GM21515 (cell line): ENCODE data around the gene OSGIN1.

Experiments
- ATAC-seq: cut with Tn5 transposase; IDR thresholded peaks from one replicate; pipeline ENCODE4 v1.9.1; 2021; ENCODE audit not compliant: unreplicated experiment

OSGIN1 gene

DNA sequence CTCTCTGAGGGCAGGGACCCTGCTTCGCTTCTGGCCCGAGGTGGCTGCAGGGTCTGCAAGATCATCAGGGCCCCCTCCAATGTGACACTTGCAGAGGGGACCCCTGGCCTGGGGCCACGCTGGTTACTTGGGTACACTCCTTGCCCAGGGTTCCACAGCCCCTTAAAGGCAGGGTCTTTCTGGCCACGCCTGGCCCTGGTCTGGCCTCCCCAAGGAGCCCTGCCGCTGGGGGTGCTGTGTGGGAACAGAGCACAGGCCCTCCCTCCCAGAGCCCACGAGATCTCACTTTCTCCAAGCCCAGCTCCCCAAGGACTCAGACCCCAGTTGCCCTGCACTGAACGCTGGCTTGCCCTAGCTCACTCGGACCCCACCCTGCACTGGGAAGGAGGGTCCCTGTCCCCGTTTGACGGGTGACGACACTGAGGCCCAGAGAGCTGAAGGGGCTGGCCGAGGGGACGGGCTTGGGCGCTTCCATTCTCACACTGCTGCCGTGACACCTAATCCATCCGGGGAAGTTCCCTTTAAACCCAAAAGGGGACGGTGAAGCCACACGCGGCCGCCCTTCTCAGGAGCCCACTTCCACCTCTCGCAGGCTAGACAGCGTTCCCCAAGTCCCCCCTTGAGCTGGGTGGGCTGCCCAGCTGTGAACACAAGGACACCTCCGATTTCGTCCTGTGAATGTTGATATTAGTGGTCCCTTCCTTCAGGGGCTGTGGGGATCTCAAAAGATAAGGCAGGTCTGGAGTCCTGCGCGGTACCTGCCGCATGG is 26.9 kb upstream of the OSGIN1 start:
- no peak for ATAC-seq

DNA sequence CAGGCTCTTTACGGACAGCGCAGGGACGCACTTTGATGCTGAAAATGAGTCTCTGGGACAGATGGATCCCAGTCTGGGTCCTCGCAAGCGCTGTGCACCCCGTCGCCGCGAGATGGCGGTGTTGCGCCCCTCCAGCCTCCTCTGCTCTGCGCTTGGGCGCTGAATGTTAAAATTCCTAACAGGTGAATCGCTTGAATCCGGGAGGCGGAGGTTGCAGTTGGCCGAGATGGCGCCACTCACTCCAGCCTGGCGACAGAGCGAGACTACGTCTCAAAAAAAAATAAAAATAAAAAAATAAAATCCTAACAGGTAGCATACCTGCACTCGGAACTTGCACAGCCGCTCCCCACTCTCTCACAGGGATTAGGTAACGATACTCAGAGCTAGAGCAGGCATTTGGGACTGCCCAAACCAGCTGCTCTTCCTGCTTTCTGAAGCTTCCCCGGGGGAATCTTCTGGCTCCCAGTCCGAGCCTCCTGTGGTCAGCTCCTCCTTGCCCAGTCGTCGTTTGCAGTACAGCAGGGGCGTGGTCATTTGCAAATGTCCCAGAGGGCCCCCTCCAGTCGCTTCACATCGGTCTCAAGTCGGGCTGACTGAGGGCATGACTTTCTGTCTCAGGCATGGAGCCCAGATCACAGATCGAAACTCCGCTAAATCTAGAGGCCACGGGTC is 26.2 kb upstream of the OSGIN1 start:
- no peak for ATAC-seq

DNA sequence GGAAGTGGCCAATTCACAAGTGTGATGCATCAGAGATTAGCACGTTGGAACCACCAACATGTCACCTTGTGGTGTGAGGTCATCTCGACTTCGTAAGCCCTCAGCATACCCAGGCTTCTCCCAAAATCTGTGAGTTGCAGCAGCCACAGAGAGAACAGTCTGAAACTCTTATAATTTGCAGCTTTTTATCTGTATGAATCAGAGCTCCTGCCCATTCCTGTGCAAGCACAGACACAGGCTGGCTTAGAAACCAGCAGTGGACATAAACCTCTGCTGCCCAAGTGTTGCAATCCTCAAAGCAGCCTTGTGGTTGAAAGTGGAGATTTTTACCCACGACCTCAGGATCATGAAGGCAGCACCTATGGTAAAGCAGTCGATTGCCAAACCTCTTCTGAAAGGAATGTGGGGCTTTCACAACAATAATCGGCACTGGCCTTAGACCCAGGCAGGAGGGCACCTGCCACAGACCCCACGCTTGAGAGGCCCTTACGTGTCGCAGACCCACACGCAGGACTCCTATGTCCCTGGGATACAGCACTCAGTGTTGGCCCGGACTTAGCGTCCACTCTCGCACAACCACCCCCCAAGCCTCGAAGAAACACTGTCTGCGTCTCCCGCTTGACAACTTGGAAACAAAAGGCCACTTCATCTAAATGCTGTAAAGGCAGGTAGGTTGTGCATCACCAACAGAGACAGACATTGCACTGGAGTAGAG is 24.5 kb upstream of the OSGIN1 start:
- no peak for ATAC-seq

DNA sequence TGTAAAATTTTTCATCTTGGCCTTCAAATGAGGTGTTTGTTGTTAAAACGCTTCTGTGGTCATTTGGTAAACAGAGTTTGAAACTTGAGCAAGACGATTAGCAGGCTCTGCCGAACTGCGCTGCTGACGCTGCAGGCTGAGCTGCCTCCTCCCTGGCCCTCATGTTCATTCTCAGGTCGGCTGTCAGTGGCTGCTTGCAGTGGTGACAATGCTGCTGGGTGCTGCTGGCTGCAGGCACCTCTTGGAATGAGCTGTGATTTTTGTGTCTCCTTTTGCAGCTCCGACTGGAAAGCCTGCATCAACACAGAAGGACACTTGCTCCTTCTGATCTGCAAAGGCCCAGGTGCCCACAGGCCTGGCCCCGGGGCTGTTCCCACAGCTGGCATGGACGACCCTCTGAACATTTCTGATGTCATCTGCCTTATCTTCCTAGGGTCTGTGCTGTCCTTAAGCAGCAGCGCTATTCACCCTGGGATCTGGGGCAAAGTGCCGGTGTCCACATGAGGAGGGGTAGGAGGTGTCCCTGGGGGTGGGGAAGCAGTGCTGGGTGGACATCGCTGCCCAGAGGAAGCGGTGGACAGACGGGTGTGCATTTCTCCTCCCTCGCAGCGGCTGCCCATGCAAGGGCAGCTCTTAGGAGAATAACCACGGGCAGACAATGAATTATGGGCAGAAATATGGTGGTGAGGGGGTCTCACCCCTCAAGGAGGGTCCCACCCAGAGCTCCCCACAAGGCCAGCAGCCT is 23.1 kb upstream of the OSGIN1 start:
- no peak for ATAC-seq

DNA sequence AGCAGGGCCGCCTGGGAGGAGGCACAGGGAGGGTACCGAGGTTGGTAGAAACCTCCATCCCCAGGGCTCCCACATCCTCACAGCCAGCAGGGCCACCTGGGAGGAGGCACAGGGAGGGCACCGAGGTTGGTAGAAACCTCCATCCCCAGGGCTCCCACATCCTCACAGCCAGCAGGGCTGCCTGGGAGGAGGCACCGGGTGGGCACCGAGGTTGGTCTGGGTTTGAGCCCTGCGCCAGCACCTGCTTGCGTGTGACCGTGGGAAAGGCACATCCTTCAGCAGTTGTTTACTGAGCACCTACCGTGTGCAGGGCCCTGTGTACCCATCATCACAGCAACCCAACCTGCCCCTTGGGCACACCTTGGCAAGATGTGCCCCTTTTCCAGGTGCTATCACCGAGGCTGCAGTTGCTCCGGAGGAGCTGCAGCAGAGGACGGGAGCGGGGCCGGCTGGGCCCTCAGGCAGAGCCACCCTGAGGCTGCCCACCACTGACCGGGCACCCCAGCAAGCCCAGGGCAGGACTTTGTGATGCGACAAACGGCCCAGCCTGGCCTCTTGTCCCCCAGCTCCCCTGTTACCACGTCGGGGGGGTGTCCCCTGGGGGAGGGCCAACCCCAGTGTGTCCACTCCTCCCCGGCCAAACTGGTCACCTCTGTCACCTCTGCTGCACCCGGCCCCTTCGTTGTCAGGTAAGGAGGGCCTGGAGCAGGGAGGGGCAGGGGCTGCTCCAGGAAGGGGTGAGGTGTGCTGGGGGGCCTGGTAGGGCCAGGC is 22.1 kb upstream of the OSGIN1 start:
- ATAC-seq = no peak

DNA sequence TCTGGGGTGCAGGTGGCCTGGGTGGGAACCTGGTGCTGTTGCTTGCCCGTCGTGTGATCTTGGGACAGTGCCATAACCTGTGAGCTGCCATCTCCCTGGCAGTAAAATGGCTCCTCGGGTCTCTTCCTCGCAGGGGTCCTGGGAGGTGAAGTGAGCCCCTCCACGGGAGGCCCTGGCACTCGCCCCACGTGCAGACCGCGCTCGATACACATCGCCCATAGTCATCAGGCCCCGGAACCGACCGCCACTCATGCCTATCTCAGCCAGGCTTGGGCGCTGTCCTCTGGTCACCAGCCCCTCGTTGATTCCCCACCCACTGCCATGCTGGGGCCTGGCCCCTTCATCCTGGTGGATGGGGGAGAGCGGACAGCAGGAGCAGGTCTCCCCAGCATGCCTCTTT is 21.5 kb upstream of the OSGIN1 start:
- ATAC-seq = no peak

DNA sequence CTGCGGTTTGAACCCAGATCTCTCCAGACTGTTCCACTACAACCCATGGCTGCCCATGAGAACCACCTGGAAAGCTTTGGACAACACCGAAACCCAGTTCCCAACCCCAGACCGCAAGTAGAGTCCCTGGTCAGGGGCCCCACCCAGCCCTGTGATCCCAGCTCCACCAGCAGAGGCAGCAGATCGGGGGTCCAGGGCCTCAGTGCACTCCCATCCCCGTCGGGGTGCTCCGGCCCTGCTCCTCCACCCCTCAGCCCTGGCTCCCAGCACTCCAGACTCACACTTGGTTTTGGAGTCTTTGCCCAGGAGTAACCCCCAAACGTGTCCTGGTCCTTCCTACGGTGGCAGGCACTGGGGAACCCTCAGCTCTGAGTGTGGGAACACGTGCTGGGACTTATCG is 20.7 kb upstream of the OSGIN1 start:
- no peak for ATAC-seq

DNA sequence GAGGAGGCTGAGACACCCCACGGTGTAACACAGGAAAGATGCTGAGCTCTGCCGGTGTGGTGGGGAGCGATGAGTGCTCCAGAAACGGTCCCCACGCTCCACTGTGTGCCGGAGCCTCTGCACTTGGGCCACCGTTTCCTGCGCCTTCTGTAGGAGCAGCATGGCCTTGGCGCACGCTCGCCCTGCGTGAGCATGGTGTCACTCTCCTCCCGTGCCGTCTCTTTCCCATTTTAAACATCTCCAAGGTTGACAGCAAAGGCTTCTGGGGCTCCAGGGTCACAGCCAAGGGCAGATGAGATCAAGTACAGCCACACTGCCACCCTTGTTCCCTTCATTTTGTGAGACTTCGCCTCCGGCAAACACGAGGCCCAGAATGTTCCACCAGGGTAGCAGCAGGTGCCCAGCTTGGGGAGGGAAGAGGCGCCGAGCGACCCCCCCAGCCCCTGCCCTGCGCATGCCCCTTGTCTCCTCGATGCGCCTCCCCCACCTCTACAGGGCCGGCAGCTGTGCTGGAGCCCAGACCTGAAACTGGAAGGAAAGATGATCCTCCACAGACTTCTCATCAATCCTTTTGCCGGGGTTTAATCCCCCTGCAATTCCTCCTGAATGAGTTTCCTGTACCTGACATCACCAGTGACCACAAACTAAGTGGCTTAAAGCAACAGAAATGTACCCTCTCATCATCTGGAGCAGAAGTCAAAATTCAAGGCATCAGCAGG is 19.9 kb upstream of the OSGIN1 start:
- ATAC-seq = no peak

DNA sequence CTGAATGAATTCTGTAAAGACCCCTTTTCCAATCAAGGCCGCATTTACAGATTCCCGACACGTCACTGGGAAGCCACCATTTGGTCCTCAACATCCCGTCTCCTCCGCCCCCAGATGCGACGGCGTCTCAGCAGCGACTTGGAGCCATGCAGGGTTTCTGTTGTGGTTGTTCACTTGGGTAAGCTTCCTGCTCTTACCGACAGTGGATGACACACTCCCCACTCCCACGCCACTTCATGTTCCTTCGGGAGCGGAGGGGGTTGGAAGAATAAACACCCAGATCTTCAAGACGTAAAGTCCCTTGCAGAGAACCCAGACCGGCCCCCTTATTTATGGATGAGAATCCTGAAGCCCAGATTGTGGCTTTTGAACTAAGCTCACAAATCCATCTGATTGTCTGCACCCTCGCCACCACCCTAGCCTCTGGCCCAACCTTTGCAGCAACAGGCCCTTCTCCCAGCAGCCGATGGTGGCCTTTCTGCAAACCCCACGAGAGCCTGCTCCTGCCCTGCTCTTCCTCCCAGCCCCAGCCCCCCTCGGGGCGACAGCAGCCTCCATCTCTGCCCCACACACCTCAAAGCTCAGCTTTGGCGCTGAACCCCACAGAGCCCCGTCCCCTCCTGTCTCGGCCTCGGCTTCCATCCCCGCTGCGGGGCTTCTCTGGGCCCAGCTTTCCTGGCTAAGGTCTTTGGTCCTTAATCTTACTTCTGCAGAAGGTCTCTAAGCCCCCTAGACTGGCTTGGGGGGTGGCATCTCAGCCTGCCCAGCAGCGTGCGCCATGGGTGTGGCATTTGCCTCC is 19.0 kb upstream of the OSGIN1 start:
- no peak for ATAC-seq

DNA sequence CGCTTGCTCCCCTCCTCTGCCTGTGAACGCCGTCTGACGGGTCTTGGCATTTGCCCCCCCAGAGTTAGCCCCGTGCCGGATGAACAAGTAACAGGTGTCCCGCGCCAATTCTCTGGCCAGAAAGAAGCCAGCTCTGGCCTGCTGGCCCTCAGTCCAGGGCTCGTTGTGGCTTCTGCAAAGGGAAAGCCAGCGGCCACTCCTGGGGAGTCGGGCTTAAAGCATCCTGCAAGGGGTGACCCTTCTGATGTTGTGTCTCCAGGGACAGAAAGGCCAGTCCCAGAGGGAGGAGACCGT is 18.4 kb upstream of the OSGIN1 start:
- ATAC-seq = no peak

DNA sequence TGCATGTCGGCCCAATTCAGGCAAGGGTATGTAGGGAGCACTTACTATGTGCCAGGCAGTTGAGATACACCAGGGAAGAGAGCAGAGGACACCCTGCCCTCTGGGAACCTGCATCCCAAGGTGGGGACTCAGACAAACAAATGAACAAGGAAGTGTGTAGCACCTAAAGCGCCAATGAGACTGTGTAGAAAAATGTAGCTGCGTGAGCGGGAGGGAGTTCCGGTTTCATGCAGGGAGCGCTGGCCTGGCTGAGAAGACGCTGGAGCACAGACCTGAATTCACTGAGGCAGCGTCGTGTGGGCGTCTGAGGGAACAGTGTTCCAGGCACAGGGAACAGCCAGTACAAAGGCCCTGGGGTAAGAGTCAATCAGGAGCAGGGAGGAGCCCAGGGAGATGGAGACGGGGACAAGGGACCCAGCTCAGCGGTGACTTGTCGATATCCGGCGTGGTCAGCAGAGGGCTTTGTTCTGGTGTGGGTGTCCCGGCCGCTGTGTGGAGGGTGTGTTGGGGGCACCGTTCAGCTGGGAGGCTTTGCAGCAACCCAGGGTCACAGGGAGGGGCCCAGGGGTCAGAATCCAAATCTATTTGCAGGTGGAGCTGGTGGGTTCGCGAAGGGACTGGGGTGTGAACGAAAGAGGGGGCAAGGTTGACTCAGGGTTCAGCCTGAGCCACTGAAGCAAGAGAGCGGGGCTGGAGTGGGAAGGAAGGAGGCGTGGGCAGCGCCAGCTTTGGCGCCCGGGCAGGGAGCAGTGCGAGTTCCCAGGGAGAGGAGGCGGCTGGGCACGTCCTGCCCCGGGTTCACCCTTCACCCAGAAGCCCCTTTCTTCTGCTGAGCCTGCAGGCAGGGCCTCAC is 17.8 kb upstream of the OSGIN1 start:
- ATAC-seq = no peak

DNA sequence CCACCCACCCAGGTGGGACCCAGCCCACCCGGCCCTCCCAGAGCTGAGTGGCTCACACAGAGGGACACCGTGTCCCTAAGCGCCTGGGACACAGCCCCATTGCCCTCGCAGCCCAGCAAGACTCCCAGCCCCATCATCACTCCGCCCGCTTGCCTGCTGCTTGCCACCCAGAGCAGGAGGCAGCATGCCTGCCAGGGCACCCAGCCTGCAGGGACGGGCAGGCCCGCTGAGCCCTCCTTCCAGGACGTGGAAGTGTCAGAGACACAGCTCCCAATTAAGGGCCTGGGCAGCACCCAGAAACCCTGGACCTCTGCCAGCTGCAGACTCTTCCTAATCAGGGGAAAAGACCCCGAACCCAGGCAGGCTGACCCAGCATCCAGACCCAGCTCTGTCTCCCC is 17.2 kb upstream of the OSGIN1 start:
- ATAC-seq = no peak

DNA sequence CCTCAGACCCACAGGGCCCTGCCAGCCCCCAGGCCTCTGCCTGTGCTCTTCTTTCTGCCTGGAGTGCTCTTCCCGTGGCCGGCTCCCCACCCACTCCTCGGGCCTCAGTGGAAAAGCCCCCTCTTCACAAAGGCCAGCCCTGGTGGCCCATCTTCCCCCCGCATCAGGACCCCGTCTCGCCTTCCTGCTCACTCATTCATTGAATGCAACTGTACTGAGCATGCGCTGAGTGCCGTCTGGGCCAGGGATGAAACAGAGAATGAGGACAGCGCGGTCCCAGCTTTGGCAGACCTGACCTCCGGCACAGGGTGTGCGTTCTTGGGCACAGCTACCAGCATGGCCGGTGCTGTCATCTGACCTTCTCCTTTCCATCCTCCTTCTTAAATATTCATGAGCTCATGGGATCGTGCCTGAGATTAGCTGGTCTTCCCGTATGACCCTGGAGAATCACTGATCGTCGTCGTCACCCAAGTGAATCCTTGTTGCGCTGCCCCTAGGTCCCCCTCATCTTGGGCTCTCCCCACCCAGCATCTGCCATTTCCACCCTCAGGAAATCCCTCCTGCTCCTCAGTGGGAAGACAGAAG is 16.4 kb upstream of the OSGIN1 start:
- ATAC-seq = no peak

DNA sequence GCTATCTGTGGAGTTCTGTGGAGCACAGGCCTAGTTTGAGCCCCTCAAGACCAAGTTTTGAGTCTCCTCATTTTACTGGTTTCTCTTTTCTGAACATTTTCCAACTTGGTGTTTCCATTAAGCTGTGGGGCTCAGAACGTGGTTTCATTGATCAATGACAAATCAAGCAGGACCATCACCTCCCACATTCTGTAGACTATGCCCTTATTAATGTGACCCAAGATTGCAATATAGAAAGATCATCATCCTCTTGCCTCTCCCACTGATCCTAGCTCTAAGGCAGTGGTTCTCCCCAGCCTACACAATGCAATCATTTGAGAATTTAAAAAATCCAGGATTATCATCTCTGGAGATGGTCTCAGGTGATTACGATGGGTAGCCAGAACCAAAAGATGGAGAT is 15.8 kb upstream of the OSGIN1 start:
- ATAC-seq = no peak

DNA sequence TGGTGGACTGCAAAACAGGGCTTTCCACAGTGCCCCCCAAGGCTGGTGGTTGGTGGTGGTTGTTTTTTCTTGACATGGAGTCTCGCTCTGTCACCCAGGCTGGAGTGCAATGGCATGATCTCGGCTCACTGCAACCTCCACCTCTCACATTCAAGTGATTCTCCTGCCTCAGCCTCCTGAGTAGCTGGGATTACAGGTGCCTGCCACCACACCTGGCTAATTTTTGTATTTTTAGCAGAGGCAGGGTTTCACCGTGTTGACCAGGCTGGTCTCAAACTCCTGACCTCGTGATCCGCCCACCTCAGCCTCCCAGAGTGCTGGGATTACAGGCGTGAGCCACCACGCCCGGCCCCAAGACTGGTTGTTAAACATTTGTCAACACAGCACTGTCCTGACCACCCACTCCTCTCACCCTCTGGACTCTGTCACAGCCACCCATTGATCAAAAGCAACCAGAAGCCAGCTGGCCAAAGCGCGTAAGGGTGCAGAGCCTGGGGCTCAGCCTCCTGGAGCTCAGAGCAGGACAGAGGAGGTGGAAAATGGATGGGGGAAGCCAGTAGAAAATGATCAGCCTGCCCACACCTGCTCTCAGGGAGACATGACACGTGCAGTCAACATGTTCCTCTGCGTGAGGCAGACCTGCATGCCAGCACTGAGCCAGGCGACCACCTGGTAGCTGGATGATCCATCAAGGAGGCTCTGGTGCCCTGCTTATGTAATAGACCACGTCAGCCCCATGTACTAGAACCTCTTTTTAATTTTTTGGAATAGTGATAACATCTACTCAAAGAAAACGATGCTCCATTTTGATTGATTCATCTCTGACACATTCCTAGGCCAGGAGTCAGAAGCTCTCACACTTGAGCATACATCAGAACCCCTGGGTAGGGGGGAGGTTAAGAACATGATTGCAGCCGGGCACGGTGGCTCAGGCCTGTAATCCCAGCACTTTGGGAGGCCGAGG is 14.8 kb upstream of the OSGIN1 start:
- ATAC-seq = no peak

DNA sequence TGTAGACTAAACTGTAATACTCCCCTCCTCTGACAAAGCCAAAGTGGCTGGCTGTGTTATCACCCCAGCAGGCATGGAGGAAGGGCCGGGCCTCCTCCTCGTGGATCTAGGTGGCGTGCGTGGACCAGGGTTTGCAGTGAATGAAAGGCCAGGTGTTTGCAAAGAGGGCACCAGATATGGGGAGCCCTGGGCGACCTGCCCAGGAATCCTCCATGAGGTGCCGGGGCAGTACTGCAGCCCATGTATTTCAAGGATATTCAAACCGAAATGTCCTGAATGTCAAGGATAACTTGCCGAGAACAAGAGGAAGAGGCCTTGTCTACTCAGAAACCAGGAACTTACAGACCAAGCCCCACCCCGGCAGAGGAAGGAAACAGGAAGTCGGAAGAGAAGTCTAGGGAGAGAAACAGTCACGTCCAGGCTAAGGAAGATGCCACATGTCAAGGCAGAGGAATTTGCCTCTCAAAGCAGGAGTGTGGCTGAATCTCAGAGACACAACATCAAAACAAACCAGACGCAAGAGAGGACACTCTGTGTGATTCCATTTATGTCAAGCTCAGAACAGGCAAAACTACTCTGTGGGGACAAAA is 13.7 kb upstream of the OSGIN1 start:
- no peak for ATAC-seq

DNA sequence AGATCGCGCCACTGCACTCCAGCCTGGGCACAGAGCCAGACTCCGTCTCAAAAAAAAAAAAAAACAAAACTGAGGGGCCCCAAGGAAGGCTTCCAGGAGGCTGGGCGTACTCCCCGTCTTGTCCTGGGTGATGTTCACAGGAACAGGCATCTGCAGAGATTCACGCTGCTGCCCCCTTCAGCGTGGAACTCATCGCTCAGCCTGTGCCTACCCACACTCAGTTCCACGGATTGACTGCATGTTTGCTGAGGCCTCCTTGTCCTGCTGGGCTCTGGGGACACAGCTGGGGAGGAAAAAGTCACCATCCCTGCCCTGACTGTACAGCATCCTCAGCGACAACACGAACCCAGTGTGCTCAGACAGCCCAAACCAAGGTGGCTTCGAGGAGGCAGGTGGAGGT is 12.9 kb upstream of the OSGIN1 start:
- no peak for ATAC-seq
